PFSK-1 (cell line): Measurements from ENCODE around the gene CCDC85B.

Experiments used
- POLR2AphosphoS5 ChIP-seq: IDR thresholded peaks from 2 replicates; pipeline ENCODE4 v1.6.1; 2012; ENCODE audit warnings: low read depth, mild to moderate bottlenecking, control low read depth, low read length, moderate library complexity
- TF ChIP-seq, protein P1 (sequence below), 2 experiments: IDR thresholded peaks; 2 replicates each; pipeline versions ENCODE4 v1.6.1 to v1.8.0; 2011 to 2012; ENCODE audit warnings: low read depth in 2 of 2, low read length in 2 of 2, control low read depth in 1 of 2, inconsistent platforms in 1 of 2, mild to moderate bottlenecking in 1 of 2, moderate library complexity in 1 of 2; ENCODE audit not compliant: insufficient read depth in 1 of 2

DNA sequence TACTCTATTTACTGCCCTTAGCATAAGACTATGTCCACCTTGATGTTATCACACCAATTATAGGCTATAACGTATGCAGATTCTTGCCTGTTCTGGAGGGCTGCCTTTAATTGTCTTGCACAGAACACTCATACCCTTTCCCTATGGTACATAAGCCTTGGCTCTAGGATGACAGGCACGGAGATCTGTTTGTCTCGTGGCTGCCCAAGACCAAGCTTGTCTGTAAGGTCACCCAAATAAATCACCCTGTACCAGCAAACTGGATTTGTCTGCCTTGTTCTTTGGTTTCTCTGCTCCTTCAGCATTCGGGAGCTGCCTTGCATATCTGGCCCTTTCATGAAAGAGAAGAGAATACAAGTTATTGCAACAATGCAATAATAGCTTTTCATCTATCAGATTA, 47.3 kb downstream of the CCDC85B start:
- TF ChIP-seq, protein P1, sequence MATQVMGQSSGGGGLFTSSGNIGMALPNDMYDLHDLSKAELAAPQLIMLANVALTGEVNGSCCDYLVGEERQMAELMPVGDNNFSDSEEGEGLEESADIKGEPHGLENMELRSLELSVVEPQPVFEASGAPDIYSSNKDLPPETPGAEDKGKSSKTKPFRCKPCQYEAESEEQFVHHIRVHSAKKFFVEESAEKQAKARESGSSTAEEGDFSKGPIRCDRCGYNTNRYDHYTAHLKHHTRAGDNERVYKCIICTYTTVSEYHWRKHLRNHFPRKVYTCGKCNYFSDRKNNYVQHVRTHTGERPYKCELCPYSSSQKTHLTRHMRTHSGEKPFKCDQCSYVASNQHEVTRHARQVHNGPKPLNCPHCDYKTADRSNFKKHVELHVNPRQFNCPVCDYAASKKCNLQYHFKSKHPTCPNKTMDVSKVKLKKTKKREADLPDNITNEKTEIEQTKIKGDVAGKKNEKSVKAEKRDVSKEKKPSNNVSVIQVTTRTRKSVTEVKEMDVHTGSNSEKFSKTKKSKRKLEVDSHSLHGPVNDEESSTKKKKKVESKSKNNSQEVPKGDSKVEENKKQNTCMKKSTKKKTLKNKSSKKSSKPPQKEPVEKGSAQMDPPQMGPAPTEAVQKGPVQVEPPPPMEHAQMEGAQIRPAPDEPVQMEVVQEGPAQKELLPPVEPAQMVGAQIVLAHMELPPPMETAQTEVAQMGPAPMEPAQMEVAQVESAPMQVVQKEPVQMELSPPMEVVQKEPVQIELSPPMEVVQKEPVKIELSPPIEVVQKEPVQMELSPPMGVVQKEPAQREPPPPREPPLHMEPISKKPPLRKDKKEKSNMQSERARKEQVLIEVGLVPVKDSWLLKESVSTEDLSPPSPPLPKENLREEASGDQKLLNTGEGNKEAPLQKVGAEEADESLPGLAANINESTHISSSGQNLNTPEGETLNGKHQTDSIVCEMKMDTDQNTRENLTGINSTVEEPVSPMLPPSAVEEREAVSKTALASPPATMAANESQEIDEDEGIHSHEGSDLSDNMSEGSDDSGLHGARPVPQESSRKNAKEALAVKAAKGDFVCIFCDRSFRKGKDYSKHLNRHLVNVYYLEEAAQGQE (IDR thresholded peaks at IDR 0.05; ENCODE audit: insufficient read depth in 1 of 2, low read depth in 2 of 2, low read length in 2 of 2), result no peak
- no peak for TF ChIP-seq POLR2AphosphoS5
